ENCODE results near the gene STEAP3. TPM values are rescaled to one million over a fixed set of nuclear protein-coding genes. Genes with fewer than 3 reads are reported as not detected.
A peak's percentile ranks its signal among the peaks of the same experiment; 100 is the strongest.

Gene STEAP3, protein sequence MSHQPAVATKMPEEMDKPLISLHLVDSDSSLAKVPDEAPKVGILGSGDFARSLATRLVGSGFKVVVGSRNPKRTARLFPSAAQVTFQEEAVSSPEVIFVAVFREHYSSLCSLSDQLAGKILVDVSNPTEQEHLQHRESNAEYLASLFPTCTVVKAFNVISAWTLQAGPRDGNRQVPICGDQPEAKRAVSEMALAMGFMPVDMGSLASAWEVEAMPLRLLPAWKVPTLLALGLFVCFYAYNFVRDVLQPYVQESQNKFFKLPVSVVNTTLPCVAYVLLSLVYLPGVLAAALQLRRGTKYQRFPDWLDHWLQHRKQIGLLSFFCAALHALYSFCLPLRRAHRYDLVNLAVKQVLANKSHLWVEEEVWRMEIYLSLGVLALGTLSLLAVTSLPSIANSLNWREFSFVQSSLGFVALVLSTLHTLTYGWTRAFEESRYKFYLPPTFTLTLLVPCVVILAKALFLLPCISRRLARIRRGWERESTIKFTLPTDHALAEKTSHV
- total RNA-seq, result under 1 TPM in 1 of 2 experiments, not detected in 1; 0.19 TPM

DNA sequence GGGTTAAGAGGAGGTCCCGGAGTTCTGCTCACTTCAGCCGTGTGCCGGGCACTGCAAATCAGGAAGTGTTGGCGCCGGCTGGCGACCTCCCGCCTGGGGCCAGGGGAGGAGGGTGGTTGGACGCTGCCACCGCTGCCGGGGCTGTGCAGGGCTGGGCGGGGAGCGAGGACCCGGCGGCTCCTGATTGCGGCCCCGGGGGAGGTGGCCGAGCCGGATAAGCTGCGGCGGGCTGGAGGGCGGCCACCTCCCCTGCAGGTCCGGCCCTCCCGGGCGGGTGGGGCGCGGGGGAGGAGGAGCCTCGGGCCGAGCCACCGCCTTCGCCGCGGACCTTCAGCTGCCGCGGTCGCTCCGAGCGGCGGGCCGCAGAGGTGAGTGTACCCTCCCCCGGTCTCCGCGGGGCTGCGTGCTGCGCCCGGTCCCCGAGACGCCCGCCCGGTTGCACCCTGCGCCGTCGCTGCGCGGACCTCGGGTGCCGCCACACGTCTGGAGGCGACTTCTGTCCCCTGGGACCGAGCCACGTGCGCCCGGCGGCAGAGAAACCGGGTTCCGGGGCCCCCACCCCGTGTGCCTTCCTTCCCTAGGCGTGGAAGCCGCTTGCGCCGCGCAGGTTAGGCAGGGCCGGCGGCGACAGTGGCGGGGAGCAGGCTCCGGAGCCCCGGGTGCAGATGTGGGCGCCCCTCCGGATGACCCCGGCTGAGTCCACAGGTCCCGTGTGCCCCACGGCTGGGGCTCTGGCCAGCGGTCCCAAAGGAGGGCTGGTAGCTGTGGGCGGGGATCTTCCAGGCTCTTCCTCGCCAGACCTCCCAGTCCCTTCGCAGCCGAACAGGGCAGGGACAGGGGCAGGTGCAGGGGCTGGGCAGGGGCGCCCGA lies at the start of gene STEAP3:
STEAP3 (plus strand) TSS at position 314 of the 870 bp plus-strand sequence. CDS start 7,179 bp downstream, outside the sequence.
- peak; percentile 56 for ATAC-seq (ENCODE audit: low read depth)
- Mint-ChIP-seq H3K27me3 (peaks cover 47% of the 10 kb centered on the region), H3K36me3 (no peaks in the 10 kb centered on the region), H3K27ac (no peak within 1 kb of the TSS), H3K4me3 (no peak within 1 kb of the TSS), H3K4me1 (no peaks in the 10 kb centered on the region), H3K9me3 (no peaks in the 10 kb centered on the region)
- DNase-seq, result peak; percentile 39
- POLR2A ChIA-PET, result no interaction called here

DNA sequence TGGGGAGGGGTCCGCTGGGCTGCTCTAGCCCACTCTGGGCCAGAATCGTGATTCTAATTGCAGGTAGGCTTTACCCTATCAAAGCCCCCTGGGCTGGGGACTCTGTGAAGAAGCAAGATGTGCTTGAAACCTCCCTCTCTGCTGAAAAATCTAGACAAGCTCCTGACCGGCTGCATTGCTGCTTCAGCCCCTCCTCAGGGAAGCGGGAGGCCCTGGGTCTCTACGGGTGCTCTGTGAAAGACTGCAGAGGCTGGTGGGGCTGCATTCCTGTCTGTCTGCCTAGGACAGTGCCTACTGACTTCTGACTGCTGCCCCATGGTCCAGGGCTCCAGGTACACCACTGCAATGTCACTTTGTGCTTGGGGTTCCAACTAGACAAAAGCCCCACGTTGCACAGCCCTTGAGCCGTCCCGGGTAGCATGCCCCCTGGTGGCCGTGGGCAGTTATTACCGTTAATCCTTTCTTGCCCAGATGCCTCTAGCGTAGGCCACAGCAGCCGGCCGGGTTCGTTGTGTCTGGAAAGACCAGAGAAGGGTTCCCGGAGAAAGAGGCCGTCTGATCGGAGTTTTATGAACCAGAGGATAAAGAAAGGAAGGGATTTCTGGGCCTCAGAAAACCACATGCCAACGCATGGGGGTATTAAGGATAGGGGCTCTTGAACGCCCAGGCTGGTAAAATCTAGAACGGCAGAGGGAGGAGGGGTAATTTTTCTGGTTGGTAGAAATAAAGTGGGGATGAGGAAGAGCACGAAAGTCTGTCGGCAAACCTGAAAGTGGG lies 49.2 kb upstream of the STEAP3 start:
- DNase-seq (peak; percentile 69), ATAC-seq (ENCODE audit: low read depth) (peak; percentile 58)
- POLR2A ChIA-PET, result no interaction called here
- H3K9me3 Mint-ChIP-seq, result no peaks in the 10 kb centered on the region
- no peaks in the 10 kb centered on the region for H3K27me3 Mint-ChIP-seq
- no peak overlapping the region for H3K4me3 Mint-ChIP-seq
- H3K27ac Mint-ChIP-seq, result no peak overlapping the region
- no peaks in the 10 kb centered on the region for H3K36me3 Mint-ChIP-seq
- H3K4me1 Mint-ChIP-seq, result no peaks in the 10 kb centered on the region

DNA sequence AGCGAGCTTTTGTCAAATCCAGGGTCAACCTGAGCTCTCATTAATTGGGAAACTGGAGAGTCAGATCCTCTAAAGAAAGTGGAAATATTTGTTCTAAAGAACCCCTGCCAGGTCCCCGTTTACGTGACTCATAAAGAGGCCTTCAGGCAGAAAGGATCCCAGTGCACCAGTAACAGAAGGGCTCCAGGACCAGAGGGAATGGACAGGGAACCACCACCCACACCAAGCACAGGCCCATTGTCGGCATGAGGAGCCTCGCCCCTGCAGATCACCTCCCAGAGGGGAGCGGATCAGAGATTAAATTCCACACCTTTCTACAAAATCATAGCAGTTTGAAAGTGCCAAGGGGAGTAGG lies 48.7 kb upstream of the STEAP3 start:
- Mint-ChIP-seq H3K9me3 (no peaks in the 10 kb centered on the region), H3K27ac (no peak overlapping the region), H3K36me3 (no peaks in the 10 kb centered on the region), H3K4me3 (no peak overlapping the region), H3K4me1 (no peaks in the 10 kb centered on the region), H3K27me3 (no peaks in the 10 kb centered on the region)
- POLR2A ChIA-PET, result no interaction called here
- DNase-seq (no peak), ATAC-seq (ENCODE audit: low read depth) (no peak)

DNA sequence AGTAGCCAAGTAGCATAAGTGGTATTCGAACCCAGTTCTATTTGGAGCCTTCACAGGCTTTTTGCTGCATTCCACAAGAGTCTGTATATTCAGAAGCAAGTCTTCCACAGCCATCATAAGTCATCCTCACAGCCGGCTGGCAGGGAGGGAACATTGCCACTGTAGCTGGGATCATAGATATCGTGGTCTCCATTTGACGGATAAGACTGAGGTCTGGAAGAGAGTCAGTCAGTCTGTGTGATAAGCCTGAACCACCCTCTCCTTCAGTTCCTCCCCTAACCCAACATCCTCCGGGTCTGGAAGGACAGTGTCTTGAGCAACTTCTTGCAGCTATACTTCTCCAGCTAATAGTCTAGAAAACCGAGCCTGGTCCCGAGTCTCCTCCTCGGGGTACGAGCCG lies 48.1 kb upstream of the STEAP3 start:
- H3K4me1 Mint-ChIP-seq, result no peaks in the 10 kb centered on the region
- no peaks in the 10 kb centered on the region for H3K36me3 Mint-ChIP-seq
- no peaks in the 10 kb centered on the region for H3K27me3 Mint-ChIP-seq
- POLR2A ChIA-PET, result no interaction called here
- no peaks in the 10 kb centered on the region for H3K9me3 Mint-ChIP-seq
- ATAC-seq (ENCODE audit: low read depth) (no peak), DNase-seq (no peak)
- H3K27ac Mint-ChIP-seq, result no peak overlapping the region
- no peak overlapping the region for H3K4me3 Mint-ChIP-seq

DNA sequence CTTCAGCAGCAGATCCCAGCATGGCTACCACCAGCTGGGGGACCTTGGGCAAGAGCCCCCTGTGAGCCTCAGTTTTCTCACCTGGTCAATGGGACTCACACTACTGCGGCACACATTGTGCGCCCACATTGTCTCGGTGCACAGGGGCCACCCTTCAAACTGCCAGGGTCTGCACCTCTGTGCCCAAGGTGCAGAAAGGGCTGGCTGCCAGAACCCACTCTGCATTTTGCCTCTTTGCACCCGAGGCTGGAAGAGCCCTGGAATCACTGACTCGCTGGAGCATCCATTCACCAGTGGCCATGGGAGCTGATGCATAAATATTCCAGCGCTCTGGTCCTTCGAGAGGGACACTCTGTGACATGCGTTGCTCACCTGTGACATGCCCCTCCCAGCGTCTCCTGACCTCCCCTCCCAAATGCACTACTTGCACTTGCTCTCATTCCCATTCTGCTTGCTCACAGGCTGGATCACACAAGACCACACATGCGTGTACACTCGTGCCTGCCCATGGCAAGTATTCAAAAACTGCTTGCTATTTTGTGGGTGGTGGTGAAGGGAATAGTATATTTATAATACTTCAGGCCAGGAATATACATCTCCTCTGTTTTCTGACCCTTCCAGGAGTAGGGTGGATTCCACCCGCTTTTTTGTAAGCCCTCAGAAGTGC lies 46.3 kb upstream of the STEAP3 start:
- DNase-seq (no peak), ATAC-seq (ENCODE audit: low read depth) (no peak)
- H3K9me3 Mint-ChIP-seq, result no peaks in the 10 kb centered on the region
- H3K27ac Mint-ChIP-seq, result no peak overlapping the region
- no peaks in the 10 kb centered on the region for H3K36me3 Mint-ChIP-seq
- H3K4me1 Mint-ChIP-seq, result no peaks in the 10 kb centered on the region
- POLR2A ChIA-PET, result no interaction called here
- H3K4me3 Mint-ChIP-seq, result no peak overlapping the region
- H3K27me3 Mint-ChIP-seq, result no peaks in the 10 kb centered on the region

DNA sequence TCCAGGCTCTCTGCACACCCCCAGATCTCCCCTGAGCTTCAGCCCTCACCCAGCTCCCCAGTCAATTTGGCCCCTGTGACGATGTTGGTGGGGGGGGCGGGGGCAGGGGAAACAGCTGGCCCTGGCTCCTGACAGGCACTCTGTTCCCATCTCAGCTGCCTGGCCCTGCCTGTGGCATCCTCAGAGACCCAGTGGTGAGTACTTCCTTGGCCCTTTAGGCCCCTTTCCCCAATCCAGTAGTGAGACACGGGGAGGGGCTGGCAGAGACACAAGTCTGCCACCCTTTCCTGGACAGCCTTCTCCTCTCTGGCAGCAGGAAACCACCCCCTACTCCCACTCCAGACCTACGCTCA lies 45.8 kb upstream of the STEAP3 start:
- ATAC-seq (ENCODE audit: low read depth) (no peak), DNase-seq (no peak)
- H3K36me3 Mint-ChIP-seq, result no peaks in the 10 kb centered on the region
- H3K27me3 Mint-ChIP-seq, result no peaks in the 10 kb centered on the region
- H3K9me3 Mint-ChIP-seq, result no peaks in the 10 kb centered on the region
- no peak overlapping the region for H3K4me3 Mint-ChIP-seq
- POLR2A ChIA-PET, result no interaction called here
- H3K27ac Mint-ChIP-seq, result no peak overlapping the region
- H3K4me1 Mint-ChIP-seq, result no peaks in the 10 kb centered on the region

DNA sequence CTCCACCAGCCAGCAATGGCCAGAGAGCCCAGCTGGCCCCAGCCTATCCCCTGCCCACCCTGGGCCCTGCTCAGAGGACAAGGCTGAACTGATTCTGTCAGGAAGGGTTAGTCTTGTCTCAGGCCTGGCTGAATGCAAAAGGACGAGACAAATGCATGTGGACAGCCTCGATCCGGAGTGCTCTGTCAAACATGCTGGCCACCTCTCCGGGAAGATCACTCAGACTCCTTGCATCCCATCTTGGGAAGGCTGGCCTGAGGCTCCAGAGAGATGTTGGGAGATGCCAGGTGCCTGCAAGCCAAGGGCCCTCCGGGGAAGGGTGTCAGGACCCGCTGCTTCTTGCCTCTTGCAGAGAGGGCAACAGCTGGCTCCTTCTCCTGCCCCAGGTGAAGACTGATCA lies 44.9 kb upstream of the STEAP3 start:
- no peak overlapping the region for H3K27ac Mint-ChIP-seq
- no peaks in the 10 kb centered on the region for H3K27me3 Mint-ChIP-seq
- no peaks in the 10 kb centered on the region for H3K36me3 Mint-ChIP-seq
- H3K4me1 Mint-ChIP-seq, result no peaks in the 10 kb centered on the region
- no peak for DNase-seq
- no peaks in the 10 kb centered on the region for H3K9me3 Mint-ChIP-seq
- POLR2A ChIA-PET, result no interaction called here
- ATAC-seq (ENCODE audit: low read depth), result no peak
- H3K4me3 Mint-ChIP-seq, result no peak overlapping the region

DNA sequence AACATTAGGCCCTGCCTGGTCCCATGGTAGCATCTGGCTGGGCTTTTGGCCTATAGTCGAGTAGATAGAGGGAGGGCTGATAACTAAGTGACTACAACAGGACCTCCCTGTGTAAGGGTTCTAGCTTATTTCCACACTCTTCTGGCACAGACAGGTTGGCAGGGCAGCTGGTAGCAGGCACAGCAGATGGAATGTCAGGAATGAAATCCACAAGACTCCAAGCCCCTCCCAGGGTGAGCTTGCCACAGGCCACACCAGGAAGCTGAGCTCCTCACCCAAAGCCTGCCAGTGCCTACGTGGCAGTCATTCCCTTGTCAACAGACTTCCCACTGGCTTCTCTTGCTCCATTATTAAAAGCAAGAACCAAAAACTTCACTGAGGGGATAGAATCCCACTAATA lies 44.4 kb upstream of the STEAP3 start:
- Mint-ChIP-seq H3K9me3 (no peaks in the 10 kb centered on the region), H3K36me3 (no peaks in the 10 kb centered on the region), H3K27me3 (no peaks in the 10 kb centered on the region), H3K4me3 (no peak overlapping the region), H3K27ac (no peak overlapping the region), H3K4me1 (no peaks in the 10 kb centered on the region)
- no peak for DNase-seq
- no peak for ATAC-seq (ENCODE audit: low read depth)
- POLR2A ChIA-PET, result no interaction called here

DNA sequence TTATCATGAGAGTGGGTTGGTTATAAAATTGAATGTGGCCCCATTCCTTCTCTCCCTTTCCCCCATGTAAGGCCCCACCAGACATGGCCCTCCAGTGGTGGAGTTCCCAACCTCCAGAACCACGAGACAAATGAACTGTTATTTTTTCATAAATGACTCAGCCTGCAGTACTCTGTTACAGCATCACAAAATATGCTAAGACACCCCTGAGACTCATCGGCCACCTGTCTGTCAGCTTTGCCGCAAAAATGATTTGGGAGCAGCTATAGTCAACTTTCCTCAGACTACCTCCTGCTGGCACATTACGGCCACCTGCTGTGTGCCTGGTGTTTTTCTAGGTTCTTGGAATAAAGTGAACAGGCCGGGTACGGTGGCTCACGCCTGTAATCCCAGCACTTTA lies 43.6 kb upstream of the STEAP3 start:
- no peaks in the 10 kb centered on the region for H3K4me1 Mint-ChIP-seq
- POLR2A ChIA-PET, result no interaction called here
- ATAC-seq (ENCODE audit: low read depth), result no peak

DNA sequence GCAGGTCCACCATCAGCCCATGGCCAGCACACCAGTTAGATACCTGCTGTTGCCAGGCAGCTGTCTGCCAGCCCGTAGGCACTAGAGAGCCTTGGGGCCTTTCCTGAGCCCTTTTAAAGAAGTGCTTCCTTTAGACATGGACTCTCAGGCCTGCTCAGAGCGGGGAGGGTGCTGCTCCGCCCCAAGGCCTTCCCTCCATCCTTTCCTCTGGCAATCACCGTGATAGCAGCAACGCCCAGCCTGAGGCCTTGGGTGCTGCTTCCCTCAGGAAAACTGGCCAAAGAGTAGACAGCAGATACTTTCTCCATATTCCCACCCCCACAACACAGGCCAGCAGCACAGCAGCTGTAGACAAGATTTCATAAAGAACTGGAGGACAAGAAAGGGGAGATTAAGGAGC lies 42.7 kb upstream of the STEAP3 start:
- Mint-ChIP-seq H3K4me1 (no peaks in the 10 kb centered on the region), H3K4me3 (no peak overlapping the region), H3K9me3 (no peaks in the 10 kb centered on the region), H3K27ac (no peak overlapping the region), H3K27me3 (no peaks in the 10 kb centered on the region), H3K36me3 (no peaks in the 10 kb centered on the region)
- DNase-seq (no peak), ATAC-seq (ENCODE audit: low read depth) (no peak)
- POLR2A ChIA-PET, result no interaction called here

More for the DNA sequence above, 43.6 kb upstream of the STEAP3 start:
- DNase-seq, result no peak
- Mint-ChIP-seq H3K4me3 (no peak overlapping the region), H3K27me3 (no peaks in the 10 kb centered on the region), H3K9me3 (no peaks in the 10 kb centered on the region), H3K36me3 (no peaks in the 10 kb centered on the region), H3K27ac (no peak overlapping the region)

DNA sequence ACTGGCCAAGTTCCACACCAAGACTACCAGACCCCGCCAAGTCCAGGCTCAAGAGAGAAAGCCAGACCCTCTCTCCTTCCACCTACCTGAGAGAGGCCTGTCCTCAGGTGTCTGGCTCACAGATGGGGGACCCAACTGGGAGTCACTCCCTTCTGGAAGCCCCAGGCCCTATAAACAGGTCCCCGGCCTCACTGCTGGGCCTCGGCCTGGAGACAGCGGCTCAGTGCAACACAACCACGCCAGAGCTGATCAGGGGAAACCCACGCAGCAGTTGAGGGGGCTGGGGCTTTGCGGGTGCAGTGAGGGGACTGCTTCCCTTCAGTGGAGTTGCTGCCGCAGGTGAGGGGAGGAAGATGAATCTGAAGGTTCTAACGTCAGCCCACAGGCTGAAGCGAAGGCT lies 42.2 kb upstream of the STEAP3 start:
- DNase-seq (no peak), ATAC-seq (ENCODE audit: low read depth) (no peak)
- no peaks in the 10 kb centered on the region for H3K36me3 Mint-ChIP-seq
- H3K4me1 Mint-ChIP-seq, result no peaks in the 10 kb centered on the region
- no peak overlapping the region for H3K27ac Mint-ChIP-seq
- no peaks in the 10 kb centered on the region for H3K27me3 Mint-ChIP-seq
- POLR2A ChIA-PET, result no interaction called here
- no peak overlapping the region for H3K4me3 Mint-ChIP-seq
- no peaks in the 10 kb centered on the region for H3K9me3 Mint-ChIP-seq

DNA sequence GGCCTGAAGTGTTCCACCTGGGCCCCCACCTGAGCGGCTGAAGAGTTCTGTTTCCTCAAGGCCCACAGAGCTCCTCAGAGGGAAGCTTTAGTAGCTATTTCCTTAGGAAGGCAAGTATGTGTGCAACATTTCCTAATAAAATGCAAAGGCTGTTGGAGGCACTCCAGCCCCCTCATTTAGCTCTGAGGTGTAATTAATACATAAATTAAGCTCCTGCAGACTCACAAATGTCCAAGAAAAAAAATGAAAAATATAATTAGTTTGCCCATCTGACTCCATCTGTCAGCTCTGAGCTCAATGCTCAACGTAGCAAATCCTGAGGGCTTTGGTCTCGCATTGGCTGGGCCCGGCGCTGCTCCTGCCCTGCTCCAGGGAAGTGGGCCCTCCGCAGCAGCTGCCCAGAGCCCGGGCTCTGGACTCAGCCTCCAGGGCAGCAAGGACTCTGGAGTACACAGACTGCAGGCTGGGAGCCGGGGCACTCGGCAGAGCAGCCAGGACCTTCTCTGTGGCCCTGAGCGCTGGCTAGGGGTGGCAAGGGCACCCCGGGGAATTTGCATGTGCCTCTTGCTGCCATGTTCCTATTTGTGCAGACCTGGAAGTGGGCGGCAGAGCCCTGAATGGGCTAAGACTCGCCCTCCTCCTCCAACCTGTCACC lies 41.7 kb upstream of the STEAP3 start:
- Mint-ChIP-seq H3K9me3 (no peaks in the 10 kb centered on the region), H3K4me3 (no peak overlapping the region), H3K27me3 (no peaks in the 10 kb centered on the region), H3K4me1 (no peaks in the 10 kb centered on the region), H3K36me3 (no peaks in the 10 kb centered on the region), H3K27ac (no peak overlapping the region)
- no peak for ATAC-seq (ENCODE audit: low read depth)
- no peak for DNase-seq
- POLR2A ChIA-PET, result no interaction called here

DNA sequence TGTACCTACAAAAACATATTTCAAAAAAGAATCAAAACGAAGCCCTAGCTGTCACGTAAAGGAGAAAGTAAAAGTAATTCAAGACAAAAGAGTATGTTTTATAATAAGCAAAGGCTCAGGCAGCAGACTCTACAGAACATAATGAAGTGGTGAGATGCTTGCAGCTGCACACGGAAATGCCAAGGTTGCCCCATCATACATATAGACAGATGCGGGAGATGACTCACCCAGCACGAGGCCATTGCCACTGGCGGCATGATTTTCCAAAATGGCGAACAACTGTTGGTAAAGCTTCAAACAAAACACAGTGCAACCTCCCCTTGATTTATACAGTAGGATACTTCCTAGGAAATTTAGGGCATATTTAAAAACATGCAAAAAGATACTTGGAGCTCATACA lies 39.1 kb upstream of the STEAP3 start:
- Mint-ChIP-seq H3K4me3 (no peak overlapping the region), H3K4me1 (no peaks in the 10 kb centered on the region), H3K36me3 (no peaks in the 10 kb centered on the region), H3K9me3 (no peaks in the 10 kb centered on the region), H3K27me3 (peaks cover 3% of the 10 kb centered on the region), H3K27ac (no peak overlapping the region)
- POLR2A ChIA-PET, result no interaction called here
- DNase-seq, result no peak
- ATAC-seq (ENCODE audit: low read depth), result no peak
